Measurements from ENCODE around the gene ZBTB26.
A peak's percentile ranks its signal among the peaks of the same experiment; 100 is the strongest.

ZBTB26 gene

GRCh38 chr9:122931226-122932121, at the start of gene ZBTB26:
Gene ZBTB26 (minus strand): TSS chr9:122931512. CDS start chr9:122919934, 11,578 bp downstream.
- DNase-seq: peak; percentile 92

GRCh38 chr9:122978601-122979000, 47.3 kb upstream of the ZBTB26 start:
- no peak for DNase-seq

- no peak for DNase-seq
Measured at GRCh38 chr9:122975196-122975595, 43.9 kb upstream of the ZBTB26 start.

GRCh38 chr9:122961139-122961538, 29.8 kb upstream of the ZBTB26 start:
- DNase-seq: no peak

- no peak for DNase-seq
Measured at GRCh38 chr9:122955961-122956360, 24.6 kb upstream of the ZBTB26 start.

GRCh38 chr9:122954253-122954691, 23.0 kb upstream of the ZBTB26 start:
- DNase-seq: peak; percentile 21

- no peak for DNase-seq
Measured at GRCh38 chr9:122951056-122951455, 19.7 kb upstream of the ZBTB26 start.

- DNase-seq: no peak
Measured at GRCh38 chr9:122950263-122950662, 19.0 kb upstream of the ZBTB26 start.

- DNase-seq: no peak
Measured at GRCh38 chr9:122949696-122950095, 18.4 kb upstream of the ZBTB26 start.

GRCh38 chr9:122948313-122948712, 17.0 kb upstream of the ZBTB26 start:
- DNase-seq: no peak

- DNase-seq: no peak
Measured at GRCh38 chr9:122946461-122947005, 15.2 kb upstream of the ZBTB26 start.

GRCh38 chr9:122944960-122945888, 13.9 kb upstream of the ZBTB26 start:
- DNase-seq: peak; percentile 19

- DNase-seq: peak; percentile 57
Measured at GRCh38 chr9:122941582-122942234, 10.4 kb upstream of the ZBTB26 start.

- DNase-seq: peak; percentile 98
Measured at GRCh38 chr9:122940749-122941581, 9.7 kb upstream of the ZBTB26 start, which contains the start of gene RABGAP1. Gene RABGAP1 (plus strand): TSS chr9:122941020. CDS start chr9:122957060, 16,040 bp downstream.

GRCh38 chr9:122940454-122940748, 9.1 kb upstream of the ZBTB26 start:
- DNase-seq: no peak

GRCh38 chr9:122939601-122940000, 8.3 kb upstream of the ZBTB26 start:
- DNase-seq: no peak

- DNase-seq: no peak
Measured at GRCh38 chr9:122936883-122937282, 5.6 kb upstream of the ZBTB26 start.

GRCh38 chr9:122936464-122936863, 5.2 kb upstream of the ZBTB26 start:
- no peak for DNase-seq

GRCh38 chr9:122930541-122931225, 629 bp downstream of the ZBTB26 start:
- DNase-seq: no peak

- DNase-seq: no peak
Measured at GRCh38 chr9:122929796-122930354, 1.4 kb downstream of the ZBTB26 start.

- no peak for DNase-seq
Measured at GRCh38 chr9:122923947-122924346, 7.4 kb downstream of the ZBTB26 start.

Measured in fibroblast of upper back skin (primary cell).